ENCODE results near the gene MAMLD1.

The MAMLD1 gene

DNA sequence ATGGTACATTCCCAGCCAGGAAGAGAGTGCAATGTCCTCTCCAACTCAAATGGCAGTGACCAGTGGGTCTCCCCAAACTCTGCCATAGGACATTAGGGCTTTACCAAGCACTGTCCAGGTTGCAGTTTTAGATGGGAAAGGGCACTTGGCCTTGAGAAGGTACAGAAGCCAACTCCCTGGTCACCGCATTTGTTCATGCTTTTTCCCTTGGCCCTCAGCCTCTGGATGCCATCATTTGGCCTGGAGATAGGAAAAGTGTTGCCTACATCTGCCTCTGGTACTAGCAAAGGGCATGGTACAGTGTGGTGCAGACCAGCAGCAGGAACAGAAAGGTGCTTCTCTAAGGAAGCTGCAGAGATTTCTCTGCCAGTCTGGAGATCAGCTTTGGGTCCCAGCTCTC is 93.8 kb downstream of the MAMLD1 start:
- DNase-seq, result no peak

DNA sequence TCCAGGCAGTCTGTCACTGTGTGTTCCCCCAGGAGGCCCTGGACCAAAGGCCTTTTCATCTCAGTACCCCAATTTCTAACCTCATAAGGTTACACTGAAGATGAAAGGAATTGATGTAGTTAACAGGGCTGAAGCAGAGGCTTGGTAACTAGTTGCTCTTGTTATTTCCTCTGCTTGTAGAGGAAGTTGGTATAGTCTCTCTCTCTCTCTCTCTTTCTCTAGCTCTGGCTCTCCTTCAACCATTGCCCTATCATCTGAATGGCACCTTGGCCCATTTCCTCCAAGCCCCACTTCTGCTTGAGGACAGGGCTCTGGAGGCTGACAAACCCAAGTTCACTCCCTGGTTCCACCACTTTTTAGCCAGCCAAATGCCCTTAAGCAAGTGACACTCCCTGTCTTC is 96.1 kb downstream of the MAMLD1 start:
- DNase-seq, result no peak

DNA sequence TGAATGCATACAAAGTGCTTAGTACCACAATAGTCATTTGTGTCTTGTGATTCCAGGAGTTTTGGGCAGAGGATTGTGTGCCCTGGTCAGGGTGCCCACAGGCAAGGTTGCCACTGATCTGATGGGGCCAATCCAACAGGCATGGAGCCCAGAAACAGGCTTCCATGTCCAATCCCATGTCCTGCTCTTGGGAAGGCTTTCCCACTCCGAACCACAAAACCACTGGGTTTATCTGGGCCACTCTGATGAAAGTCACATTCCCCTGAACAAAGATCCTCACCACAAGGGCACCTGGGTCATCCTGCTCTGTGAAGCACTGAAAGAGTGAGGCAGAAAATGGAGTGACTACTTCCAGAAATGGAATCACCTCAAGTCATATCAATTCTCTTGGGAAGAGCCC is 96.9 kb downstream of the MAMLD1 start:
- no peak for DNase-seq

DNA sequence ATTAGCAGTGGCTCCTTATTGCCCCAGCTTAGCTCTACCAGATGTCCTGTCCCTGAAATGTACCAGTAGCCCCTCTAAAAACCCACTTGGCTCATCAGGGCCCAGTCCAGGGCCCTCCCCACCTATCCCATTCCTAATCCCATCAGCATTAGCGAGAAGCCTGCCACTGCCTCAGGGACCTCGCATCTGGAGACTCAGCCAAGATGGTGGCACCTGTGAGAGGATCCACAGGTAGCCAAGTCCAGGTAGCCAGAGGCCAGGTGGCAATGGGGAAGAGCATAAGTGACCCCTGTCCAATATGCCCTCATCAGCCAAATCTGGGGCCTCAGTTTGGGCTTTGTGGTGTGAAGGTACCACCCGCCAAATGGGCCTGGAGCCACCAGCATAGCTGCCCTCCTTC is 97.7 kb downstream of the MAMLD1 start:
- DNase-seq, result no peak

DNA sequence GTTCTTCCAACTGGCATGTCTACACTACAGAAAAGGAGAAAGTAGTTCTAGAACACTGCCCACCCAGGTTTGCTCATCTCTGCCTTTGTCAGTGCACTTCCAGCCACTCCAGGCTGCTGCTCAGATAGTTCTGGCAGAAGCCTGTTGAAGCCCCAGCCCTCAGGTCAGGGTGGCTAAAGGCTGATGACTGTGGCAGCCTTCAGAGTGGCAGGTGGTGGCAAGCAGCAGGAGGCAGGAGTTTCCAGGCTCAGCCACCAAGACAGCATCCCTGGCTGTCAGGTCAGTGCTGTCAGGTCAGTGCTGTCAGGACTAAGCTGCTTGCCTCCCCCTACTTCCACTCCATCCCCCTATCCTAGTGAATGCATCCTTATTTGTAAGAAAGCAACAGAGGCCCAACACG is 100.4 kb downstream of the MAMLD1 start:
- no peak for DNase-seq

DNA sequence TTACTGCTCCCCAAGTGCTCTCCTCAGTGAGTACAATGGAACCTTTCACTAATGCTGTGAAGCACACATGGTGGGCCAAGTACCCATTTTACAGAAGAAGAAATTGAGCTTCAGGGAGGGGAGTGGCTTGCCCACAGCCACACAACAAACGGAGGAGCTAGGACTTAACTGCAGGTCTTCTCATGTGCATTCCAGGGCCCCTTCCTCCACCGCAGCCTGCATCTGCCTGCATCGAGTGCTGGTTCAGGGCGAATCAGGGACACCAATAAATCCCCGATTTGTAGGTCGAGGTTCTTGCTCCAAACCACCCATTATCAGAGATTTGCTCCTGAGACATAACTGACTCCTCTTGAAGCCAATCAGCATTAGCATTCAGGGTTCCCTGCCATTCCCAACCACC is 100.9 kb downstream of the MAMLD1 start:
- no peak for DNase-seq

DNA sequence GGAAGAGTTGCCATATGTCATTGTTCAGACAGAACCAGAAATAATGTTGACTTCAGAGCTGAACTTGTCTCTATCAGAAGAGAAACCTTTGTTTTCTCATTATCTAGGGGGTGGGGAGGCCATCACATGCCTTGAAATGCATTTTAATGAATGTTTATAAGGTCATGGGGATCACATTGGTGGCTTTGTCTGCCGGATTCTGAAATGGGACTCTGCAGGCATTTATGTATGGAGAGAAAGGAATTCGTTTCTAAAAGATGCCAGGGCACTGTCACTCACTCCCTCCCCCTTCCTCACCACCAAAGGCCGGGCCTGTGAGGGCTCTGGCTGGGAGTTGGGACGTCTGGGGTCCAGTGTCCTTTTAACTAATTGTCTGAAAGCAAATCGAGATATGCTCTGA is 102.2 kb downstream of the MAMLD1 start:
- peak in 19 of 51 donors; percentile 3 to 61 (median 18) for DNase-seq

DNA sequence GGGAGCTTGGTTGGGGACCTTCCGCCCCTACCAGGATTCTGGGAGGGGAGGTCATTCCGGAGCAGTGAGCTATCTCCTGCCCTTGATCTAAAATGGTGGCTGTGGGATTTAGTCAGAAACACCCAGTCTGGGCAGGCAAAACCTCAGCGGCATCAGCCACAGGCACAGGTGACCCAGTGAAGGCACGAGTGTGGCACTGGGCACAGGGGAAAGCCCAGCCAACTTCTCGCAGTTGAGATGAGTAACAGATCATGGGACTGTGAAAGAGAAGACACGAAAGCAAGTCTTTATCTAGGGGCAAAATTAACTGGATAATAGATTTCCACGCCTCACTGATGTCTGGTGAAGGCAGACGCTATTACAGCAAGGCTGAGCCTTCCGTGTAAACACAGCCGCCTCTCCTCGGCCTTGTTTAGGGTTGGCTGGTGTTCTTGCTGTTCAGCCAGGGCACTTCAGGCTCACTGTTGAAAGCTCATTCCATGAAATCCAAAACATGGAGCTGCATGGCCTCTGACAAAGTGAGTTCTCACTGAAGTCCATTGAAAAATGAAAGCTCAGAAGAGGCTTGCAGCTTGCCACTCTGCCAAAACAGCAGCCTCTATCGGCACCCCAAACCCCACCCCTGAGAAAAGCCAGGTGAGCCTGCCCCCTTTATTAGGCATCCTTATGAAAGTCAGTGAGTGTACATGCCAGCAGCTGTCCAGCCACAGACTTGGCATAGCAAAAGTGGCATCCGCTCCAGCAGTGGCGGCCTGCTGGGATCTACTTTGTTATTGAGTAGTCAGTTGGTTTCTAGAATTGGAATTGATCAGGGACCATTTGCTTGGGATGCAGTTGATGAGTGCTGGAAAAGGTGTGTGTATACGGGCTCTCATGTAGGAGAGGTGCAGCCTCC is 103.0 kb downstream of the MAMLD1 start:
- DNase-seq, result peak in 16 of 51 donors; percentile 4 to 56 (median 15)

DNA sequence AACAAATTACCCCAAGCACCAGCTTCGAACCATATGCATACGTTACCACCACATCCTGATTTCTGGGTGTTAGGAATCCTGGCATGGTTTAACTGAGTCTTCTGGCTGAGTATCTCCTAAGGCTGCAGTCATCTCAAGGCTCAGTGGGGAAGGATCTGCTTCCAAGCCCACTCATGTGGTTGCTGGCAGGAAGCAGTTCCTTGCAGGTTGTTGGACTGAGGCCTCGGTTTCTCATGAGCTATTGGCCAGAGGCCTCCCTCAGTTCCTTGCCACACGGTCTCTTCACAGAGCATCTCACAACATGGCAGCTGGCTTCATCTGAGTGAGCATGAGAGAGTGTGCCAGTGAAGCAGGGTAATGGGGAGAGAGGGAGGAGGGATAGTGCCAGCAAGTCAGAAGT is 109.2 kb downstream of the MAMLD1 start:
- no peak for DNase-seq

DNA sequence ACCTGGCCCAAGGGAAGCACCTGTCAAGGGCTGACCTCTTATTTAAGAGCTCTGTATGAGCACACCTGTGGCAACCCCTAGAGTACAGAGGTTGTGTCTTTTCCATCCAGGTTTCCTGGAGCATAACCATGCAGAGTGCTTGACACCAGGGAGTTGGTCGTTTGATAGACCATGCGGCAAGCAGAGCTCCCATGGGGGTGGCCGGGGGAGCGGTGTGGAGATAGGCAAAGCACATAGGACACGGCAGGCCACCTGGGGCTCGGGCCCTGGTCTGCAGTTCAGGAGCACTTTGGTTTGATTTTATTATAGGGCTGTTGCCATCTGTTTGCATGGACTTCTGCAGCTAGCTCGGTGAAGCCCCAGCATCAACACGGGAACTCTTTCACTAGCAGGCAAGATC is 110.3 kb downstream of the MAMLD1 start:
- DNase-seq, result no peak

DNA sequence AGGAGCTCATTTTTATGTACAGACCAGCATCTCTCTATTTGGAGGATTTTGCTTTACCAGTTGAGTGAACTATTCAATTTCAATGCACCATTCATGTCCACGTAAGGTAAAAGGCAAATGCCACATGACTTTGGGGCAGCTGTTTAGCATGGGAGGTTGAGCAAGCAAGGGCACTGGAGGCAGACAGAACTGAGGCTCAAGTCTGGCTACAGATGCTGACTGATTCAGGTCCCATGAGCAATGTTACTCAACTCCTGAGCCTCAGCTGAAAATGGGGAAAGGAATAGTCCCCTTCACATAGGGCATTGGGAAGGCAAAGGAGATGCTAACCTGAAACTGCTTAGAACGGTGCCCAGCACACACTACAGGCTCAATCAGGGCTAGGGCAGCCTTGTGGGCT is 112.3 kb downstream of the MAMLD1 start:
- DNase-seq, result no peak

DNA sequence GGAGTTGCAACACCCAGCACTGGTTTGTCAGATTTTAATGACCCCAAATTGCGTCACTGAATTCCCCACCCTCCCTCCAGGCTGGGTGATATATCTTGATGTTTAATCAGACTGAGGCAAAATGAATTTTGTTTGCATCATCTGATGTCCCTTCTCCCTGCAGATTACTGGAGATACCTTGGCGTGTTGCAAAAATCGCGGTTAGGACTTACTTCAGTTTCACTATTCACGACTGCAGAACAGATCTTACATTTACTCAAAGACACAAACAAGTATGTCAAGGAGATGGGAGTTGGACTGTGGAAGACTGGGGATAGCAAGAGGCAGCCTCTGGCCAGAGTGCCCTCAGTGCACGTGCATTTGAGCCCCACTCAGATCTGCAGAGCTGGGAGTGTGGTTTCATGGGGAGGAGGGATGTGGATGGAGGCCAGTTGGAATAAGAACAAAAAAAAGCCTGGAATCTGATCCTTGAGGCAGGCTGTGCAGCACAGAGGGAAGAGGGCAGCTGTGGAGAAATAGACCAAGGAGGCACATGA is 113.1 kb downstream of the MAMLD1 start:
- no peak for DNase-seq

DNA sequence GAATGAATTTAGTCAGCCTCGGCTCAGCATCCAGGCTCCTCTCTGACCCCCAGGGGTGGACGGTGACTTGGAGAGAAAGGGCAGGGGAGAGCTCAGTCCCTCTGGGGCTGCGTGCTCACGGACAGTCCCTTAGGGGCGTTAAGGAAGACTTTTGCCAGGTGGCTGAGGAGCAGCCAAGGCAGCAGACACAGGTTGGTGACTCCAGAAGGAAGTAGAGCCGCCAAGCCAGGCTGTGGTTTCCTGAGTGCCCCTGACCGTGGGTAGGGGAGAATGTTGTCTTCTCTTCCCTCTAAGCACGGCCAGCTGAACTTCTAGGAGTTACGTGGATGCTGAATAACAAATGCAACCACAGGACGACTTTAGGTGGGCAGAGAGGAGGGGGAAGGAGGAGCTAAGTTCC is 114.3 kb downstream of the MAMLD1 start:
- no peak for DNase-seq

DNA sequence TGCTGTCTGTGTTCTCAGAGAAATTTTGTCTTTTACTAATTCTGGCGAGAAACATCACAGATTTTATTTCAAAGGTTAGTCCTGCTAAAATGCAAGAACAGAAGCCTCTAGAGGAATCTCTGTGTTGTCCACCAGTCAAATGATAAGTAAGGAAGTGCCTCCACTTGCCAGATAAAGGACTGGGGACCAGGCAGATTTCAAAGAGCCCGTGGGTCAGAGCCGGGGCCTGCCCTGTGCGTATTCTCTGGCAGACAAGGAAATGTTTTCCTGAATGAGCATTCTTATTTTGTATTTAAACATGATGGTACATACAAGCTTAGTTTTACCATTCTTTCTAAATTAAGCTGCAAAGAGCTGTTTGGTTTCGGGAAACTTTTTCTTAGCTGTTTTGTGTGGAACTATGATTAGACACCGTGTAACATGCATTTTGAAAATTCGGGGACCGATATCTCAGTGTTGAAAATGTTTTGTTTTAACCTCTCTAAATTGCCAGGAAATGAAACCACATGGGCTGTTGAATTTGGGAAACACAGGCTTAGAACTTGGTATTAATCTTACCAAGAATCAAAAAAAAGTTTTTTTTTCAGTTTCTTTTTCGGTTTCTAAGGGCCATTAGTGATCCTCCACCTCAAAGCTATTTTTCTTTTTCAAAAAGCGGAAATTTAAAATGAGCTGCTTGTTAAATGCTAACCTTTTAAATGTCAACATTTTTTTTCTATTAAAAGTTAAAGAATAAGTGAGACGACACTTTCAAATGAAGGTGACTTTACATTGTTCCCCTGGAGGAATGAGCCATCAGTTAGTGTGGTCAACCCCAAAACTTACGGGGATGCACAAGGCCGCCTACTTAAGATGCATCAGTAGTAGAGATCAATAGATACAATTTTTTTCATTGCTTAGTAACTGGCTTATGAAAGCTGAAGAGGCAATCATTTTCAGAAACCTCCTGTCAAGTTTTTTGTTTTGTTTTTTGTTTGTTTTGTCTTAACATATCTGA is 115.7 kb downstream of the MAMLD1 start:
- DNase-seq, result no peak

DNA sequence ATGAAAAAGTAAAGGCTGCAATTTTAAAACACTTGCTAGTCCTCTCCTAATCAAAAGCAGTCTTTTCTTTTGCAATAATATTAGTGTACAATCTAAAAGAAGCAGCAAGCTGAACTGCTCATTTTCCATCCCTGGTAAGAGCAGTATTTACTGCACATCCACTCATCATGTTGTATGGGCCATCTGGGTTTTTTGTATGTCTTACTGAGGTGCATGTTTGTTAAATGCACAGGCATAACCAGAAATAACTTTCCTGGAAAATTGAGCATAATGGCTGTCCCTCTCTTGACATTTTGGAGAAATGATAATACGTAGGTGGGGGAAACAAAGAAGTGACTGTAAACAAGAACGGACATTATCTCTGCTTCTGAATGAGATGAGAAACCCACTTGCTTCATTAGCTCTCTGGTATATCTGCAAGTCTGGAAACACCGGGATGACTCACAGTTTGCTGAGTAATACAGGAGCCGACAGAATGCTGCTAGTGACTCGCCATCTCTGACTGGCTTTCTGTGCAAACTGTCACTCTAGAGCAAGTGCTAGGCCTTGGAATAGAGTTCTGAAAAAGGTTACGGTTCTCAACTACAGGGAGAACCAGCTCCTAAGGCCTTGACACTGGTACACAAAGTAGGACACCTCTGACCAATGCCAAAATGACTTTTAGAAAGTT is 119.6 kb downstream of the MAMLD1 start:
- peak in 5 of 51 donors; percentile 1 to 37 (median 1) for DNase-seq

DNA sequence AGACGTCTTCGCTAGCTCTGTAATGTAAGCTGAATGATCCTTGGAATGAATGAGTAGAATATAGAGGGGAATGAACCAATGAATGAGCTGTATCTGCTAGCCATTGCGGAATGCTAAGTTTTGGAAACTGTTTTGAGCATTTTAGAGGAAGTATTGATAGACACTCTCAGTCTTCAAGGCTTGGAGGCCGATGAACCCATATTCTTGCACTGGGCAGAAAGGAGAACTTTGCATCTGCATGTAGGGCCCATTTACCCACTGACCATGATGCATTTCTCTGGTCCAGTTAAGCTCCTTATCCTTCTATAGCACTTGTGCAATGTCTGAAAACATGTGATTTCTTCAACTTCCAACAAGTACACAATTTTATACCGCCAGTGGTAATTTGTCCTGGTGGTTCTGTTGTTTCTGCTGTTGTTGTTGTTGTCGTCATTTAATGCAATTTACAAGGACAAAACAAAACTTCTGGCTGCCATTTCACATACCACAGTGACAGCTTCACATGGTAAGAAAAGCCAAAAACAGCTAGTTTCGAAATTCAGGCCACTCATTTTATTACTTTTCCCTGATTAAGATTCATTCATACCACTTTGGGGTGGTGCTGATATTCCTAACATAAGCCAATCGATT is 120.4 kb downstream of the MAMLD1 start:
- DNase-seq, result no peak

DNA sequence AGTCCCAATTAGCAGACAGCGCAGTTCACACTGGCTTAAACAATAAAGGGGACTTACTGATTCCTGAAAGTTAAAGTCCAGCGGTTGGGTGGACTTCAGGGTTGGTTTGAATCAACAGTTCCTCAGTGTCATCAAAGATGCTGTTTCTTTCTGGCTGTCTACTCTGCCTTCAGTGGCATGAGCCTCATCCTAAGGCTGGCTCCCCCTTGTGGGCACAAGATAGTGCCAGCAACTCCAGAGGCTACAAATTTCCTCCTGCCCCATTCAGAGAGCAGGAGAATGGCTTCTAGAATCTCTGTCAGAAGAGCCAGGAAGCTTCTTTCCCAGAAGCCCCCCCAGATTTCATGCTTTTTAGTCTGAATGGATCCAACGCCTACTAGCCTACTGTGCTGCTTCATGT is 122.9 kb downstream of the MAMLD1 start:
- DNase-seq, result peak in 35 of 51 donors; percentile 0 to 68 (median 18)

DNA sequence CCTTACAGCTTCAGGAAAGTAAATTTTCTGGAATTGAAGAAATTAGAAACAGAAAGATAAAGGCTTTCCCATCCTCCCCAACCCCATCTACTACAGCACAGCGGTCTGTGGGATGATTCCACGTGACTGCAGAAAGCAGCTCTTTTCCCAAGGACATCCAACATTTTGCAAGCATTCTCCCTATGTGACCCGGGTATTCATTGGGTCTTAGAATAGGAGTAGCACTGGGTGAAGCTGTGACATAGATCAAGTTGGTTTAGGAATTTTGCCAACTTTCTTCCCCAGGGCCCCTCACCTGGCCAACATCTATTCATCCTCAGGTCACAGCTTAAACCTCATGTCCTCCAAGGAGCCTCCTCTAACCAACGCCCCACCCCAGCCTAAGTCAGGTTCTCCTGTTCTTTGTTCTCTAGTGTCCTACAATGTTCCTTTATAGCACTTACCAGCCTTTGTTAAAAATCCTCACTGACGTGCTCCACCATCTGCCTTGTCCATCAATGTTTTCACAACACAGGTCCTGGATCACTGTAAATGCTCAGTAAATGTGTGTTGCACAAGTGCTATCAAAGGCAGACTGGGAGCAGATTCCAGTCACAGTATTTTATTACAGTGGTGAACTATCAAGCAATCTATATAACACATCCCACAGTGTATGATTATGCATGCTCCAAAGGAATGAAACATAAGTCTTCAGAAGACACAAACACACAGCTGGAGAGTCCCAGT is 124.4 kb downstream of the MAMLD1 start:
- no peak for DNase-seq

DNA sequence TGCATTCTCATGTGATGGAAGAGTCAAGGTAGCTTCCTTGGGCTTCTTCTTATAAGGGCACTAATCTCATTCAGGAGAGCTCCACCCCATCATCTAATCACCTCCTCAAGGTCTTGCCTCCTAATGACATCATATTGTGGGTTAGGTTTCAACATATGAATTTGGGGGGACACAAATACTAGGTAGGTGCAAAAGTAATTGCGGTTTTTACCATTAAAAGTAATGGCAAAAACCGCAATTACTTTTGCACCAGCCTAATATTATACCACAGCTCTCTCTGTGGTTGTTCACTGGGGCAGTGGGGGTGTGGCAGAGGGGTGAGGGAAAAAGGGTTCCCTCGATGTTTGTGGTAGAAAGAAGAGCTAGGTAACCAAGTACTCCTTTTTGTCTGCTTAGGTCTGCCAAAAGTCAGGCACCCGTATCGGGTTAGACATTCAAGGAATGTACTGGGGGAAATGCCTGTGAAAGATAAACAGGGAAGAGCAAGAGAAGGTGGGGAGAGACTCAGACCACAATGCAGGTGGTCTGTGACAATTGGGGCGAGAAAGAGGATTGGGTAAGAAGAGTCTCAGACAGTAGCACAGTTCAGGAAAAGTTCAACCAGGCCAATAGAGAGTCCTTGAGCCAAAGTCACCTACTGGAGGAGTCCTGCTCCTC is 126.4 kb downstream of the MAMLD1 start:
- DNase-seq, result no peak

DNA sequence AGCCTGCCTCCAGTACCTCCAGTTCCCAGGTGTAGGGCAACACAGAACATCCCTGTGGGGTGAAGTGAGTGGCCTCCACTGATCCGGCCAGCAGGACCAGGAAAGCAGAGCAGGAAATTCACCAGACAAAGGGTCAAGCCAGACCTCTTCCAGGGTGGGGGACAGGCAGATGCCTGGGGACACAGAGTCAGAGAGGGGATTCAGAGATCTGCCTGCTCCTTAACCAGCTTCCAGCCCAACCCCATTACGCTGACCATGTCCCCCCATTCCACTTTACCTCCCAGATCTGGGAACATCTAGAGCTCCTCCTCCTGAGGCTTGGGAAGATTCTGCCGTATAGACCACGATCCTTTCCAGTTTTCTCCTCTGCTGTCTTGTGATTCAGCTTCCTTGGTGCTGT is 132.4 kb downstream of the MAMLD1 start:
- no peak for DNase-seq
